Uterus (tissue), 4 donors: ENCODE results near the gene UNC13B. TPM values are rescaled to one million over a fixed set of nuclear protein-coding genes. Genes with fewer than 3 reads are reported as not detected.
"Not testable (repeated sequence)": the region's sequence is repeated elsewhere in the genome, so short reads cannot be mapped to it uniquely, and the experiment has no call there.

Source experiments
- DNase-seq, 2 donors: peaks; one replicate each; pipeline ENCODE4 v3.0.0-alpha.2; 2019 to 2020
- H3K27ac ChIP-seq, 2 donors: fragments of 200-600 bp; sonication (generic); 1 replicate in 1 of 2; 2 replicates in 1 of 2; pipeline ENCODE4 v1.5.1; 2016 to 2018
- H3K27me3 ChIP-seq, 2 donors: fragments of 200-600 bp; sonication (generic); one replicate each; pipeline ENCODE4 v1.5.1; 2018 to 2019; ENCODE audit warnings: control low read depth in 1 of 2
- H3K36me3 ChIP-seq, 2 donors: fragments of 200-600 bp; sonication (generic); one replicate each; pipeline ENCODE4 v1.5.1; 2019; ENCODE audit warnings: control low read depth in 1 of 2
- H3K4me1 ChIP-seq, 2 donors: fragments of 200-600 bp; sonication (generic); one replicate each; pipeline ENCODE4 v1.5.1; 2018 to 2019; ENCODE audit warnings: control low read depth in 1 of 2
- H3K4me3 ChIP-seq, 2 donors: fragments of 200-600 bp; sonication (generic); 1 replicate in 1 of 2; 2 replicates in 1 of 2; pipeline ENCODE4 v1.5.1; 2018 to 2019; ENCODE audit warnings: mild to moderate bottlenecking in 1 of 2
- H3K9me3 ChIP-seq, 2 donors: fragments of 200-600 bp; sonication (generic); one replicate each; pipeline ENCODE4 v1.5.1; 2019; ENCODE audit warnings: control low read depth in 1 of 2
- POLR2A ChIP-seq, 2 donors: fragments of 450-650 bp; IDR thresholded peaks; one replicate each; pipeline ENCODE4 v1.6.1; 2016; ENCODE audit warnings: antibody characterized with exemption in 2 of 2, mild to moderate bottlenecking in 1 of 2, moderate library complexity in 1 of 2
- intact Hi-C: fragments of 100-400 bp; cut with DNase I; formaldehyde crosslinking; loops from one replicate; pipeline ENCODE4 v1.15.1; 2023; ENCODE audit warnings: low total_unique reads
- total RNA-seq, 4 donors: library from RNA; depleted of rRNA in 3 of 4; stranded (reverse); fragments of >200 nt in 3 of 4; gene quantifications; one replicate each; pipeline versions ENCODE4 v1.1.0 to v1.2.4, GENCODE V29; 2014 to 2023
- TF ChIP-seq, protein P1 (sequence below), 4 experiments: fragments of 200-600 bp in 2 of 4; fragments of 450-650 bp in 2 of 4; sonication (generic) in 2 of 4; IDR thresholded peaks; one replicate each; pipeline ENCODE4 v1.5.1; 2016 to 2019; ENCODE audit warnings: antibody characterized with exemption in 4 of 4, mild to moderate bottlenecking in 2 of 4, moderate library complexity in 1 of 4
- donor health status: DM: yes; HTN: yes; CAD: no.

The UNC13B gene
- total RNA-seq, 4 donors from 2014 or later: 11.2 to 37.1 (median 14.6) TPM

DNA sequence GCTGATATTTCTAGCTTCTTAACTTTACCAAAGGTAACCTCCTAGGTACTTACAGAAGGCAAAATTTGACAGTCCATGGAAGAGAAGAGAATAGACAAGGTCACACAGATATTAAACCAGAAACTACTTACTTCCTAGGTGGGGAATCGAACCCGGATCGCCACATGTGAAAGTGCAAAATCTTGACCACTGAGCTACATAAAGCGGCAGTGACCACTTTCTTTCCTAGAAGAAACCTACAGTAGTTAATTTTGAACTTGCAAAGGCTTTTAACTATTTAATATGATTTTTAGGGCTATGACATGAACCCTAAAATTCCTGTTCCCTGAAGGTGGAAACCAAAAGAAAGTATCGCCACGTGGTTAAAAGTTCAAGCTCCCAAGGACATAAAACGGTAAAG is 25.8 kb upstream of the UNC13B start:
- intact Hi-C loops: no loop called here
- Histone ChIP-seq H3K9me3 (no peaks in the 10 kb centered on the region), H3K4me1 (no peaks in the 10 kb centered on the region), H3K4me3 (no peak overlapping the region), H3K27me3 (no peaks in the 10 kb centered on the region), H3K27ac (no peak overlapping the region), H3K36me3 (no peaks in the 10 kb centered on the region)
- no peak for DNase-seq
- TF ChIP-seq, protein P1, sequence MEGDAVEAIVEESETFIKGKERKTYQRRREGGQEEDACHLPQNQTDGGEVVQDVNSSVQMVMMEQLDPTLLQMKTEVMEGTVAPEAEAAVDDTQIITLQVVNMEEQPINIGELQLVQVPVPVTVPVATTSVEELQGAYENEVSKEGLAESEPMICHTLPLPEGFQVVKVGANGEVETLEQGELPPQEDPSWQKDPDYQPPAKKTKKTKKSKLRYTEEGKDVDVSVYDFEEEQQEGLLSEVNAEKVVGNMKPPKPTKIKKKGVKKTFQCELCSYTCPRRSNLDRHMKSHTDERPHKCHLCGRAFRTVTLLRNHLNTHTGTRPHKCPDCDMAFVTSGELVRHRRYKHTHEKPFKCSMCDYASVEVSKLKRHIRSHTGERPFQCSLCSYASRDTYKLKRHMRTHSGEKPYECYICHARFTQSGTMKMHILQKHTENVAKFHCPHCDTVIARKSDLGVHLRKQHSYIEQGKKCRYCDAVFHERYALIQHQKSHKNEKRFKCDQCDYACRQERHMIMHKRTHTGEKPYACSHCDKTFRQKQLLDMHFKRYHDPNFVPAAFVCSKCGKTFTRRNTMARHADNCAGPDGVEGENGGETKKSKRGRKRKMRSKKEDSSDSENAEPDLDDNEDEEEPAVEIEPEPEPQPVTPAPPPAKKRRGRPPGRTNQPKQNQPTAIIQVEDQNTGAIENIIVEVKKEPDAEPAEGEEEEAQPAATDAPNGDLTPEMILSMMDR (IDR thresholded peaks at IDR 0.05): no peak
- TF ChIP-seq POLR2A (IDR thresholded peaks at IDR 0.05): no peak

GRCh38 chr9:35136866-35137265 is 24.9 kb upstream of the UNC13B start:
- Histone ChIP-seq H3K36me3 (no peaks in the 10 kb centered on the region), H3K27ac (no peak overlapping the region), H3K9me3 (peaks cover 0 to under 1% of the 10 kb centered on the region in 2 donors), H3K4me1 (no peaks in the 10 kb centered on the region), H3K27me3 (no peaks in the 10 kb centered on the region), H3K4me3 (no peak overlapping the region)
- TF ChIP-seq, protein P1 (IDR thresholded peaks at IDR 0.05): no peak
- no peak for TF ChIP-seq POLR2A (IDR thresholded peaks at IDR 0.05)
- intact Hi-C loops: no loop called here
- DNase-seq: no peak

DNA sequence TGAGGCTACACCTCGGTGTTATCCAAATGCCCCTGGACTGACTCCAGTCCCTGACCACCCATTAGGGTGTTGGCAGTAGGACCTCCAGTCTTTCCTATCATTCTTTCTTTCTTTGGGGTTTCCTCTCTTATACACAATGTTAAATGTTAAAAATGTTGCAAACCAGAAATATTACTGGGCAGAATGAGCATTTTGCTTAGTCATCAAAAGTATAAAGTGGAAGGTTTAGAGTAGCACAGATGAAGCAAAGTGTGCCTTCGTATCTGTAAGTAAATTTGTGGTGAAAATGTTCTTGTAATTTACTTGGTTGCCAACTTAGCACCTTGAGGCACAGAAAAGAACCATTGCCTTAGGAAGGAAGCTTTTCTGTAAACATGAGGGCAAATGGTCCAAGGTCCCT is 21.7 kb upstream of the UNC13B start:
- no peak for TF ChIP-seq POLR2A (IDR thresholded peaks at IDR 0.05)
- TF ChIP-seq, protein P1 (IDR thresholded peaks at IDR 0.05): no peak
- no peaks in the 10 kb centered on the region for H3K4me1 ChIP-seq
- H3K27me3 ChIP-seq: no peaks in the 10 kb centered on the region
- H3K4me3 ChIP-seq: no peak overlapping the region
- no peaks in the 10 kb centered on the region for H3K36me3 ChIP-seq
- DNase-seq: no peak
- H3K27ac ChIP-seq: no peak overlapping the region
- peaks cover 0 to 11% of the 10 kb centered on the region in 2 donors for H3K9me3 ChIP-seq
- intact Hi-C loops: no loop called here

DNA sequence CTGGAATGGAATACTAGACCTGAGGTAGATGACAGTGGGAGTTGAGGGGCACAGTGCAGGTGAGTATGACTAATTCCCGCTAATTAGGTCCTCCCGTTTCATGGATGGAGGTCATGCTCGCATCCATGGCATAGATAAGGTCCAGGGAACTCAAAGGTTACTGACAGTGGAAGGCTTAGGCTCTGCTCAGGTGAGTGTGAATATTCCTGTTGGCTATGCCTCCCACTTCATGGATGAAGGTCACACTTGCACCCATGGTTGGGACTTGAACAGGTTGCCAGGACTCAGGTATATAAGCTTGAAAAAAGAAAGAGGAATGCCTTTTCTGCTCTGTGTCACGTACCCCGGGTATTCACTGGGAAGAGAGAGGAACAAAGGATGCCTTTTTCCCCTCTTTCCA is 19.8 kb upstream of the UNC13B start:
- intact Hi-C loops: no loop called here
- no peak for TF ChIP-seq POLR2A (IDR thresholded peaks at IDR 0.05)
- TF ChIP-seq, protein P1 (IDR thresholded peaks at IDR 0.05): no peak

DNA sequence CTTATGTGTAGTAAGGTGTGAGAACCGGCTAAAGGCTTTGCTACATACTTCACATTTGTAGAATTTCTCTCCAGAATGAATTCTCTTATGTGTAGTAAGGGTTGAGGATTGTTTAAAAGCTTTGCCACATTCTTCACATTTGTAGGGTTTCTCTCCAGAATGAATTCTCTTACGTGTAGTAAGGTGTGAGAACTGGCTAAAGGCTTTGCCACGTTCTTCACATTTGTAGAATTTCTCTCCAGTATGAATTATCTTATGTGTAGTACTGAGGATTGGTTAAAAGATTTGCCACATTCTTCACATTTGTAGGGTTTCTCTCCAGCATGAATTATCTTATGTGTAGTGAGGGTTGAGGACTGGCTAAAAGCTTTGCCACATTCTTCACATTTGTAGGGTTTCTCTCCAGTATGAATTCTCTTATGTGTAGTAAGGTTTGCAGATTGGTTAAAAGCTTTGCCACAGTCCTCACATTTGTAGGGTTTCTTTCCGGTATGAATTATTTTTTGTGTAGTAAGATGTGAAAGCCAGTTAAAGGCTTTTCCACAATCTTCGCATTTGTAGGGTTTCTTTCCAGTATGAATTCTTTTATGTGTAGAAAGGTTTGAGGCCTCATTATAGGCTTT is 13.8 kb upstream of the UNC13B start:
- H3K27ac ChIP-seq, H3K4me1 ChIP-seq, H3K36me3 ChIP-seq, H3K27me3 ChIP-seq, H3K4me3 ChIP-seq, intact Hi-C loops, DNase-seq, H3K9me3 ChIP-seq: not testable (repeated sequence)

More for the DNA sequence above, 19.8 kb upstream of the UNC13B start:
- Histone ChIP-seq H3K9me3 (peaks cover 0 to 11% of the 10 kb centered on the region in 2 donors), H3K27me3 (no peaks in the 10 kb centered on the region), H3K4me3 (no peak overlapping the region), H3K4me1 (no peaks in the 10 kb centered on the region), H3K27ac (no peak overlapping the region), H3K36me3 (no peaks in the 10 kb centered on the region)
- DNase-seq: no peak

DNA sequence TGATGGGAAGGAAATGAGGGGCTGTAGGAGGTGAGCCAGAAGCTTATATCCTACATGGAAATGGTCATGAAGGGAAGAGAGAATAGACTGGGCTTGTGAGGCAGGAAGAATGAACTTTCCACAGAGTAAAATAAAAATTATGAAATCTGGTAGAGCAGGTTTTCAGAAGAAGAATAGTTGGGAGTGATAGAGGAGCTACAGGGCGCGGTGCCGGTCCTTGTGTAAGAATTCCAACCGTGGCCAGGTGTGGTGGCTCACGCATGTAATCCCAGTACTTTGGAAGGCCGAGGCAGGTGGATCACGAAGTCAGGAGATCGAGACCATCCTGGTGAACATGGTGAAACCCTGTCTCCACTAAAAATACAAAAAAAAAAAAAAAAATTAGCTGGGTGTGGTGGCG is 8.9 kb upstream of the UNC13B start:
- Histone ChIP-seq H3K36me3 (no peaks in the 10 kb centered on the region), H3K27ac (no peak overlapping the region), H3K9me3 (no peaks in the 10 kb centered on the region), H3K4me1 (no peaks in the 10 kb centered on the region), H3K27me3 (no peaks in the 10 kb centered on the region), H3K4me3 (no peak overlapping the region)
- intact Hi-C loops: no loop called here
- DNase-seq: no peak
- TF ChIP-seq, protein P1 (IDR thresholded peaks at IDR 0.05): no peak
